ENCODE results near the gene EPGN.
"Not testable (repeated sequence)": the region's sequence is repeated elsewhere in the genome, so short reads cannot be mapped to it uniquely, and the experiment has no call there.

EPGN gene

DNA sequence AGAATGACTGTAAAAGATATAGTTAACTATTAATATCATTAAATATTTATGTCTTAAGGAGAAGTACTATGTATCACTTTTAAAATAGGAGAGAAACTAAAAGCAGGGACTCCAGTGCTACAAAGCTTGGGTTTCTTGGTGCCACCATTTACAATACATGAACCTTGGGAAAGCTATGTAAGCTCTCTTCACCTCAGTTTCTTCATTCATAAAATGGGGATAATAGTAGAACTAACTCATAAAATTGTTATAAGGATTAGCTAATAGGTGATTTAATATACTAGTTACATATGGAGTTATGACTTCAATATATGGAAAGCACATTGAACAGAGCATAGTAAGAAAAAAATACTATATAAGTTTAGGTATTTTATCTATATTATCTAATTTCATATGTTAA is 23.7 kb downstream of the EPGN start:
- ChIA-PET POLR2A (no interaction called here), CTCF (interaction anchor here (1.1 to 2.2 kb wide), 3 partner anchors 11 to 343 kb away, joined by 3 to 13 read pairs (median 4); no protein-coding TSS in a partner anchor)
- DNase-seq (ENCODE audit: low read depth, low spot score): no peak
- TF ChIP-seq, protein P1, sequence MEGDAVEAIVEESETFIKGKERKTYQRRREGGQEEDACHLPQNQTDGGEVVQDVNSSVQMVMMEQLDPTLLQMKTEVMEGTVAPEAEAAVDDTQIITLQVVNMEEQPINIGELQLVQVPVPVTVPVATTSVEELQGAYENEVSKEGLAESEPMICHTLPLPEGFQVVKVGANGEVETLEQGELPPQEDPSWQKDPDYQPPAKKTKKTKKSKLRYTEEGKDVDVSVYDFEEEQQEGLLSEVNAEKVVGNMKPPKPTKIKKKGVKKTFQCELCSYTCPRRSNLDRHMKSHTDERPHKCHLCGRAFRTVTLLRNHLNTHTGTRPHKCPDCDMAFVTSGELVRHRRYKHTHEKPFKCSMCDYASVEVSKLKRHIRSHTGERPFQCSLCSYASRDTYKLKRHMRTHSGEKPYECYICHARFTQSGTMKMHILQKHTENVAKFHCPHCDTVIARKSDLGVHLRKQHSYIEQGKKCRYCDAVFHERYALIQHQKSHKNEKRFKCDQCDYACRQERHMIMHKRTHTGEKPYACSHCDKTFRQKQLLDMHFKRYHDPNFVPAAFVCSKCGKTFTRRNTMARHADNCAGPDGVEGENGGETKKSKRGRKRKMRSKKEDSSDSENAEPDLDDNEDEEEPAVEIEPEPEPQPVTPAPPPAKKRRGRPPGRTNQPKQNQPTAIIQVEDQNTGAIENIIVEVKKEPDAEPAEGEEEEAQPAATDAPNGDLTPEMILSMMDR (IDR thresholded peaks at IDR 0.05; ENCODE audit: insufficient read depth, low read length, missing control alignments): no peak
- no peak overlapping the region for H3K4me3 ChIP-seq (ENCODE audit: low read depth, low read length)

DNA sequence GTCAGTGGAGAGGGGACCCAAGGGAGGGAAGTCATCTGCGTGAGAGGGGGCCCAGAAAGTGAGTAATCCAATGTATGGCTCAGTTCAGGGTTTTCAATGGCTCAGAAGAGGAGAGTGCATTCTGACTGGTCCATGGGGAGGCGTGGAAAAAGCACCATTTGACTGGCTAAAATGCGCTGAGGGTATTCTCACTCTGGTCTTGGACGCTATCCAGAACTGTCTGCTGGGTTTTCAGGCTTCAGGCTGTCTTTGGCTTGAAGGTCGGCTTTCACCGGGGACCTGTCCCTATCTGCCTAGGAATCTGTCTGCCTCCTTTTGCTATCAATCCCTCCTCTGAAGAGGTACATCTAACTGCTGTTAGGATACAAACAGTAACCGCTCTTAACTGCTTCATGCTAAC is 26.4 kb downstream of the EPGN start:
- ChIA-PET POLR2A (no interaction called here), CTCF (no interaction called here)
- TF ChIP-seq, protein P1 (IDR thresholded peaks at IDR 0.05; ENCODE audit: insufficient read depth, low read length, missing control alignments): no peak
- DNase-seq (ENCODE audit: low read depth, low spot score): no peak
- no peak overlapping the region for H3K4me3 ChIP-seq (ENCODE audit: low read depth, low read length)

DNA sequence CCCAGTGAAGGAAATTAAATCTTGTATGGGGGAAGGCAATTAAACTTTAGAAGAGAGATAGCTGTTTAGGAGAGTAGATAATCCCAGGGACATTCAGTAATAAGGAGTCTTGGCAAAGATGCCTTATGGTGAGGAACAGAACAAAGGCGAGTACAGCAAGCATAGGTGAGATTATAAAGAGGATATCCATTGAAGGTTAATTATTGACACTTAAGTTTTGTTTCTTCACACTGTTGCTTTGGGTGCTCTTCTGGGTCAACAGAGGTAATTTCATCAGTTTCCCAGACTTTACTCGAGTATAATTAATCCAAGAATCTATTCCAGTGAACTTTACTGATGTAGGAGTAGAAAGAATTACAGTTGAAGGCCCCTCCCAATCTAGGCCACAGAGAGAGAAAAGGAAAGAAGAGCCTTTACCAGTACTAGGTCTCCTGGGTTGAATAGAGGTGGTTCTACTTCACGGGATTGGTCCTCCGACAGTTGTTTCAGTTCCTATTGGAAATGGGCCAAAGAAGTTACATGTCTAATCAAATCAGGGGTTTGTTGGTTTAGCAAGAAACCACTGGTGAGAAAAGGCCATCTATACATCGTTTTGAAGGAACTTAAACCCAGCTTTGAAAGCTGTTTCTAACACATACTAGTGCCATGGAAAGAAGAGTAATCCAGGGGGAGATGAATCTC is 27.2 kb downstream of the EPGN start:
- no peak for DNase-seq (ENCODE audit: low read depth, low spot score)

DNA sequence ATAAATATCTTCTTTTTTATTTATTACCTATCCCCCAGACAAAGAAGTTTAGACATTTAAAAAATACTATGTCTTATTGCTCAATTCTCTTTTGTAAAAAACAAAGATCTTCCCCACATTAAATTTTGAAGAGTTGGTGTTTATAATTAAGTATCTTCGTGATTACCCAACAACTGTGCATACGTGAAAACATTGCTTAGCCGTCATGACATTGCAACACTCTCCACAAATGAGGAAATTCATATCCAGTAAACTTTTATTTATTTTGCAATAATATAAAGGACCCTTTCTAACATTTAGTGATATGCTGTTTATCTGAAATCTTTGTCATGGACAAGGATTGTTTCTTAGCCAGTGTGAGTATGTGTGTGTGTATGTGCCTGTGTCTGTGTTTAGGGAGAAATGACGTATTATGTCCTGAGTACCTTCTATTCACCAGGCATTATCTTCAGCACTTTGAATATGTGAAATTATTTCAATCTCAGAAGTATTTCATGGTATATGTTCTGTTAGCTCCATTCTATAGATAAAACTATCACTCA is 30.6 kb downstream of the EPGN start:
- TF ChIP-seq, protein P1 (IDR thresholded peaks at IDR 0.05; ENCODE audit: insufficient read depth, low read length, missing control alignments): no peak
- ChIA-PET CTCF (interaction anchor here (0.9 to 1.6 kb wide), 3 partner anchors 19 to 337 kb away, joined by 3 to 4 read pairs (median 3); no protein-coding TSS in a partner anchor), POLR2A (no interaction called here)
- H3K4me3 ChIP-seq (ENCODE audit: low read depth, low read length): no peak overlapping the region
- no peak for DNase-seq (ENCODE audit: low read depth, low spot score)

More for the DNA sequence above, 27.2 kb downstream of the EPGN start:
- CTCF ChIA-PET: no interaction called here
- POLR2A ChIA-PET: no interaction called here
- TF ChIP-seq, protein P1 (IDR thresholded peaks at IDR 0.05; ENCODE audit: insufficient read depth, low read length, missing control alignments): no peak
- no peak overlapping the region for H3K4me3 ChIP-seq (ENCODE audit: low read depth, low read length)

DNA sequence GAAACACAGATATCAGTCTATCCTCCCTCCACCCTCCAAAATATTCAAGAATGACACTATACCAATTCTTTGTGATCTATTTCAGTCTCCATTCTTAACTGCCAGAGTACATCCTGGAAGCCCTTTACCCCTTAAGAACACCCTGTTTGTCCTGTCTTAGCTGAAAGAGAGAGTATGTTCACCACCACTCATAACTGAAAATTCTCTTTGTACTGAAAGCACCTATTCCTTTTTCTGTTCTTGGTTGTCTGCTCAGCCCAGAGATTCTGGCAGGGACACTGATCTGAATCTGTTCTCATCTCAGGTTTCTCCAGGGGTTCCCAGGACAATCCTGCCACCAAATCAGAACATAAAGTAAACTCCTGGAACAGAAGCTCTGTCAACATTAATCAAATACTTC is 31.2 kb downstream of the EPGN start:
- H3K4me3 ChIP-seq (ENCODE audit: low read depth, low read length): no peak overlapping the region
- ChIA-PET CTCF (interaction anchor here (1.0 kb wide), 1 partner anchor 193 kb away, joined by 3 read pairs; no protein-coding TSS in a partner anchor), POLR2A (no interaction called here)
- DNase-seq (ENCODE audit: low read depth, low spot score): no peak
- TF ChIP-seq, protein P1 (IDR thresholded peaks at IDR 0.05; ENCODE audit: insufficient read depth, low read length, missing control alignments): no peak

DNA sequence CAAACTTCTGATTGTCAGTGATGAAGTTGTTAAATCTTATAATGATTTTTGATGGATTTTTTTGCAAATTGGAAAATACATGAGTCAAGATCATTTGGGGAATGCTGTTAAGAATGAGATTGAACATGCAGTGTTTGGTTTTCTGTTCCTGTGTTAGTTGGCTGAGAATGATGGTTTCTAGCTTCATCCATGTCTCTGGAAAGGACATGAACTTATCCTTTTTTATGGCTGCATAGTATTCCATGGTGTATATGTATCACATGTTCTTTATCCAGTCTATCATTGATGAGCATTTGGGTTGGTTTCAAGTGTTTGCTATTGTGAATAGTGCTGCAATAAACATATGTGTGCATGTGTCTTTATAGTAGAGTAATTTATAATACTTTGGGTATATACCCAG is 32.2 kb downstream of the EPGN start:
- DNase-seq (ENCODE audit: low read depth, low spot score); POLR2A ChIA-PET; H3K4me3 ChIP-seq (ENCODE audit: low read depth, low read length): not testable (repeated sequence)
- CTCF ChIA-PET: interaction anchor here (1.0 to 2.7 kb wide), 2 partner anchors 192 to 335 kb away, joined by 3 to 9 read pairs; no protein-coding TSS in a partner anchor

DNA sequence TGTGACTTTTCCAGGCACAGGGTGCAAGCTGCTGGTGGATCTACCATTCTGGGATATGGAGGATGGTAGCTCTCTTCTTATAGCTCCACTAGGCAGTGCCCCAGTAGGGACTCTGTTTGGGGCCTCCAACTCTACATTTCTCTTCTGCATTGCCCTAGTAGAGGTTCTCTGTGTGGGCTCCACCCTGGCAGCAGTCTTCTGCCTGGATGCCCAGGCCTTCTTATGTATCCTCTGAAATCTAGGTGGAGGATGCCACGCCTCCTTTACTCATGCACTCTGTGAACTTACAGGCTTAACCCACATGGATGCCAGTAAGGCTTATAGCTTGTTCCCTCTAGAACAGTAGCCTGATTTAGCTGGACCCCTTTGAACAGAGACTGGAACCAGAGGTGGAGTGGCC is 35.8 kb downstream of the EPGN start:
- ChIA-PET CTCF (no interaction called here), POLR2A (no interaction called here)
- no peak overlapping the region for H3K4me3 ChIP-seq (ENCODE audit: low read depth, low read length)
- no peak for DNase-seq (ENCODE audit: low read depth, low spot score)
- TF ChIP-seq, protein P1 (IDR thresholded peaks at IDR 0.05; ENCODE audit: insufficient read depth, low read length, missing control alignments): no peak
